GM19238 (cell line): Measurements from ENCODE around the gene MYO5C.

Source experiments
- DNase-seq: peaks from one replicate; pipeline ENCODE4 v3.0.0; 2011; ENCODE audit warnings: low spot score; ENCODE audit not compliant: insufficient read length

Gene MYO5C

GRCh38 chr15:52295421-52296001 lies at the start of gene MYO5C:
Gene MYO5C, minus strand, starts transcription at chr15:52295804. Its CDS starts 168 bp downstream, at chr15:52295636.
- DNase-seq = no peak

- DNase-seq = no peak
These were observed 49.0 kb upstream of the MYO5C start for GRCh38 chr15:52344592-52344991.

- DNase-seq = no peak
These were observed 48.2 kb upstream of the MYO5C start for GRCh38 chr15:52343831-52344230.

- no peak for DNase-seq
These were observed 44.5 kb upstream of the MYO5C start for GRCh38 chr15:52340093-52340492.

- no peak for DNase-seq
These were observed 43.3 kb upstream of the MYO5C start for GRCh38 chr15:52338891-52339290.

- no peak for DNase-seq
These were observed 42.5 kb upstream of the MYO5C start for GRCh38 chr15:52338058-52338457.

- no peak for DNase-seq
These were observed 41.7 kb upstream of the MYO5C start for GRCh38 chr15:52337198-52337853.

GRCh38 chr15:52336529-52336928 lies 40.9 kb upstream of the MYO5C start:
- no peak for DNase-seq

- DNase-seq = no peak
These were observed 39.0 kb upstream of the MYO5C start for GRCh38 chr15:52334491-52335160.

- peak; percentile 27 for DNase-seq
These were observed 36.1 kb upstream of the MYO5C start for GRCh38 chr15:52331490-52332240.

GRCh38 chr15:52329987-52330386 lies 34.4 kb upstream of the MYO5C start:
- DNase-seq = no peak

- no peak for DNase-seq
These were observed 33.5 kb upstream of the MYO5C start for GRCh38 chr15:52329150-52329549.

GRCh38 chr15:52328680-52329079 lies 33.1 kb upstream of the MYO5C start:
- no peak for DNase-seq

- no peak for DNase-seq
These were observed 31.2 kb upstream of the MYO5C start for GRCh38 chr15:52326756-52327155.

GRCh38 chr15:52324109-52324508 lies 28.5 kb upstream of the MYO5C start:
- no peak for DNase-seq

GRCh38 chr15:52318729-52319500 lies 23.3 kb upstream of the MYO5C start:
- no peak for DNase-seq

- no peak for DNase-seq
These were observed 22.1 kb upstream of the MYO5C start for GRCh38 chr15:52317688-52318087.

- no peak for DNase-seq
These were observed 21.4 kb upstream of the MYO5C start for GRCh38 chr15:52317022-52317421.

- no peak for DNase-seq
These were observed 13.5 kb upstream of the MYO5C start for GRCh38 chr15:52309154-52309548.

- no peak for DNase-seq
These were observed 13.0 kb upstream of the MYO5C start for GRCh38 chr15:52308446-52309153.

GRCh38 chr15:52307847-52308246 lies 12.2 kb upstream of the MYO5C start:
- DNase-seq = no peak
